Endothelial cell of umbilical vein (primary cell): ENCODE data around the gene SCPEP1. TPM values are rescaled to one million over a fixed set of nuclear protein-coding genes. Genes with fewer than 3 reads are reported as not detected.

ENCODE experiments used
- BruUV-seq: library from RNA; stranded (reverse); fragments of 400-500 nt; replicated peaks from 2 replicates; lab custom pipeline; 2021; lab: Mats Ljungman, UMichigan
- CTCF ChIA-PET: fragments of 300-600, 350-600 bp; sonication (Branson Sonifier 250); formaldehyde crosslinking; loops from one replicate; lab custom pipeline; 2021; ENCODE audit warnings: antibody characterized with exemption, inconsistent platforms; lab: Charles Lee
- POLR2A ChIA-PET: fragments of 300-600, 350-600 bp; sonication (Branson Sonifier 250); formaldehyde crosslinking; loops from one replicate; lab custom pipeline; 2021; ENCODE audit warnings: antibody characterized with exemption, inconsistent platforms; lab: Charles Lee
- DNase-seq: peaks from one replicate; pipeline ENCODE4 v3.0.0-alpha.2; 2011; ENCODE audit warnings: low read depth, low spot score
- FAIRE-seq: peaks from 2 replicates; lab custom pipeline; 2011; peaks lifted over from hg19 to GRCh38; lab: Jason Lieb, UNC
- H2AFZ ChIP-seq: 2 replicates; pipeline ENCODE4 v1.6.0; 2012; ENCODE audit warnings: low read depth, low read length, control low read depth, inconsistent platforms
- H3K27ac ChIP-seq: 2 replicates; pipeline ENCODE4 v1.5.1; 2011; ENCODE audit warnings: low read depth, mild to moderate bottlenecking, control low read depth, low read length, moderate library complexity; ENCODE audit not compliant: insufficient read depth
- H3K27me3 ChIP-seq, 2 experiments: 2 replicates each; pipeline versions ENCODE4 v1.6.0 to v1.6.1; 2011; ENCODE audit warnings: low read length in 2 of 2, mixed read lengths in 1 of 2; ENCODE audit not compliant: control insufficient read depth in 2 of 2, insufficient read depth in 2 of 2
- H3K36me3 ChIP-seq, 2 experiments: 2 replicates in 1 of 2; 3 replicates in 1 of 2; pipeline ENCODE4 v1.5.1; 2011; ENCODE audit warnings: low read length in 2 of 2, mild to moderate bottlenecking in 1 of 2, moderate library complexity in 1 of 2; ENCODE audit not compliant: control insufficient read depth in 2 of 2, insufficient read depth in 2 of 2; ENCODE audit errors: extremely low read depth in 1 of 2
- H3K4me1 ChIP-seq: 3 replicates; pipeline ENCODE4 v1.5.1; 2011; ENCODE audit warnings: mild to moderate bottlenecking, low read length; ENCODE audit not compliant: control insufficient read depth, insufficient read depth; ENCODE audit errors: extremely low read depth
- H3K4me2 ChIP-seq: 2 replicates; pipeline ENCODE4 v1.6.1; 2011; ENCODE audit warnings: low read length, control low read depth, mixed read lengths; ENCODE audit not compliant: insufficient read depth
- H3K4me3 ChIP-seq, 3 experiments: fragments of 200-600 bp in 1 of 3; sonication (generic), shearing (Covaris generic) in 1 of 3; replicated peaks in 1 of 3; 2 replicates each; pipeline ENCODE4 v1.5.1; 2011 to 2016; ENCODE audit warnings: control low read depth in 3 of 3, low read length in 3 of 3, mild to moderate bottlenecking in 2 of 3, inconsistent platforms in 1 of 3, low read depth in 1 of 3, moderate library complexity in 1 of 3; ENCODE audit not compliant: insufficient read depth in 1 of 3
- H3K79me2 ChIP-seq: 2 replicates; pipeline ENCODE4 v1.6.0; 2012; ENCODE audit warnings: low read length, inconsistent platforms; ENCODE audit not compliant: control insufficient read depth, insufficient read depth
- H3K9ac ChIP-seq: replicated peaks from 2 replicates; pipeline ENCODE3; 2011; ENCODE audit warnings: low read length, control low read depth; ENCODE audit not compliant: insufficient read depth; ENCODE audit errors: extremely low read depth
- H3K9me1 ChIP-seq: replicated peaks from 3 replicates; pipeline ENCODE4 v1.6.0; 2011; ENCODE audit warnings: mild to moderate bottlenecking, low read length; ENCODE audit not compliant: control insufficient read depth, insufficient read depth; ENCODE audit errors: extremely low read depth
- H3K9me3 ChIP-seq: replicated peaks from 2 replicates; pipeline ENCODE4 v1.5.1; 2012; ENCODE audit warnings: low read length, inconsistent platforms; ENCODE audit not compliant: control insufficient read depth, insufficient read depth
- H4K20me1 ChIP-seq: replicated peaks from 2 replicates; pipeline ENCODE3; 2011; ENCODE audit warnings: mild to moderate bottlenecking, low read length; ENCODE audit not compliant: control insufficient read depth, insufficient read depth; ENCODE audit errors: extremely low read depth
- CTCF ChIP-seq, 2 donors: IDR thresholded peaks; 1 replicate in 1 of 2; 2 replicates in 1 of 2; pipeline ENCODE4 v1.5.1; 2011; ENCODE audit warnings: low read length in 2 of 2, mild to moderate bottlenecking in 2 of 2, moderate library complexity in 2 of 2, control low read depth in 1 of 2, inconsistent platforms in 1 of 2, low read depth in 1 of 2; ENCODE audit not compliant: insufficient read depth in 1 of 2; ENCODE audit errors: extremely low read depth in 1 of 2
- EZH2 ChIP-seq: IDR thresholded peaks from 2 replicates; pipeline ENCODE4 v1.6.1; 2012; ENCODE audit warnings: borderline replicate concordance, low read depth, mild to moderate bottlenecking, moderate library complexity, low read length, inconsistent platforms; ENCODE audit not compliant: severe bottlenecking
- FOS ChIP-seq: IDR thresholded peaks from 2 replicates; pipeline ENCODE4 v1.6.1; 2011; ENCODE audit warnings: mild to moderate bottlenecking, low read length, moderate library complexity, borderline replicate concordance; ENCODE audit not compliant: insufficient read depth
- GATA2 ChIP-seq: IDR thresholded peaks from 2 replicates; pipeline ENCODE4 v1.7.0; 2011; ENCODE audit warnings: low read depth, mild to moderate bottlenecking, moderate library complexity, mixed read lengths, low read length; ENCODE audit not compliant: insufficient read length, insufficient read depth
- JUN ChIP-seq: IDR thresholded peaks from 2 replicates; pipeline ENCODE4 v1.6.1; 2011; ENCODE audit warnings: borderline replicate concordance, low read depth; ENCODE audit not compliant: insufficient read length, insufficient read depth
- MAX ChIP-seq: IDR thresholded peaks from 2 replicates; pipeline ENCODE4 v1.6.1; 2011; ENCODE audit not compliant: insufficient read depth, insufficient read length
- MYC ChIP-seq: IDR thresholded peaks from one replicate; pipeline ENCODE4 v1.6.1; 2011; ENCODE audit warnings: mild to moderate bottlenecking, low read depth, low read length
- POLR2A ChIP-seq: IDR thresholded peaks from 2 replicates; pipeline ENCODE4 v1.6.1; 2012; ENCODE audit warnings: low read depth, mild to moderate bottlenecking, control low read depth, low read length
- POLR2AphosphoS5 ChIP-seq: IDR thresholded peaks from 2 replicates; pipeline ENCODE4 v1.6.1; 2012; ENCODE audit warnings: low read depth, mild to moderate bottlenecking, control low read depth, low read length, moderate library complexity; ENCODE audit not compliant: insufficient read depth
- dilution Hi-C: fragments of 300-500 bp; cut with MboI; formaldehyde crosslinking; loops from one replicate; pipeline ENCODE4 v1.15.0; 2019; ENCODE audit warnings: low sequenced_read_pairs; ENCODE audit not compliant: extremely low pct_ligation_motif_present
- intact Hi-C: fragments of 100-400 bp; cut with micrococcal nuclease; formaldehyde crosslinking; loops from one replicate; pipeline ENCODE4 v1.10.0; 2022
- polyA plus RNA-seq, 4 experiments: library from polyadenylated mRNA; depleted of rRNA in 3 of 4; stranded (reverse) in 3 of 4; unstranded in 1 of 4; fragments of >200 nt; gene quantifications; 2 replicates each; pipeline versions ENCODE4 v1.2.1 to v1.2.3, GENCODE V29; 2011 to 2012; ENCODE audit warnings: missing spikeins in 1 of 4
- total RNA-seq: library from RNA; stranded (reverse); gene quantifications from 2 replicates; pipeline ENCODE4 v1.2.3, GENCODE V29; 2021

The SCPEP1 gene
- total and polyA plus RNA-seq, 2 donors (not counting 3 experiments of a cell fraction or from before 2014, with no cell fraction given), result 38.6 to 43.6 TPM

GRCh38 chr17:56935461-56935860 is 42.5 kb upstream of the SCPEP1 start:
- no peak for FAIRE-seq
- Histone ChIP-seq H3K4me2 (no peak overlapping the region), H3K4me3 (no peak overlapping the region), H3K9me1 (no peaks in the 10 kb centered on the region), H2AFZ (no peak overlapping the region), H3K79me2 (no peaks in the 10 kb centered on the region), H4K20me1 (no peaks in the 10 kb centered on the region), H3K9ac (no peak overlapping the region), H3K27ac (no peak overlapping the region), H3K36me3 (peaks cover 2% of the 10 kb centered on the region in 2 experiments), H3K9me3 (no peaks in the 10 kb centered on the region), H3K4me1 (peaks cover 24% of the 10 kb centered on the region), H3K27me3 (no peaks in the 10 kb centered on the region)
- TF ChIP-seq EZH2 (no peak), MYC (no peak), GATA2 (no peak), POLR2A (no peak), MAX (no peak), JUN (no peak), CTCF (IDR thresholded peaks at IDR 0.05; ENCODE audit: extremely low read depth in 1 of 2, insufficient read depth in 1 of 2, low read depth in 1 of 2, low read length in 2 of 2) (no peak), FOS (no peak), POLR2AphosphoS5 (no peak)
- dilution Hi-C loops (no loop called here), intact Hi-C loops (no loop called here)
- no TSS peak for BruUV-seq
- CTCF ChIA-PET, result interaction anchor here (1.8 kb wide), 1 partner anchor 116 kb away, joined by 10 read pairs; no protein-coding TSS in a partner anchor
- POLR2A ChIA-PET, result no interaction called here
- DNase-seq, result no peak
